MCF 10A (cell line): ENCODE measurements around the gene XAGE1B. TPM values are rescaled to one million over a fixed set of nuclear protein-coding genes. Genes with fewer than 3 reads are reported as not detected.
"Not testable (repeated sequence)": the region's sequence is repeated elsewhere in the genome, so short reads cannot be mapped to it uniquely, and the experiment has no call there.

Source experiments
- BruUV-seq: library from RNA; stranded (reverse); fragments of 400-500 nt; replicated peaks from 2 replicates; lab custom pipeline; 2021; lab: Mats Ljungman, UMichigan
- CTCF ChIA-PET: fragments of 300-600 bp; sonication (Branson Sonifier 250); formaldehyde crosslinking; extraction: SDS; loops from one replicate; lab custom pipeline; 2021; ENCODE audit warnings: antibody characterized with exemption, inconsistent platforms; lab: Yijun Ruan, JAX
- POLR2A ChIA-PET: fragments of 300-600, 350-650 bp; sonication (Branson Sonifier 250); formaldehyde crosslinking; extraction: SDS; loops from one replicate; lab custom pipeline; 2020; ENCODE audit warnings: antibody characterized with exemption, inconsistent platforms; lab: Yijun Ruan, JAX
- DNase-seq: peaks from one replicate; pipeline ENCODE4 v3.0.0-alpha.2; 2018; ENCODE audit not compliant: unreplicated experiment
- H3K27ac Mint-ChIP-seq: one replicate; pipeline ENCODE4 v1.8.0; 2022; ENCODE audit warnings: mild to moderate bottlenecking, low read depth, mixed read lengths; ENCODE audit not compliant: unreplicated experiment
- H3K27me3 Mint-ChIP-seq: one replicate; pipeline ENCODE4 v1.8.0; 2022; ENCODE audit warnings: mixed read lengths; ENCODE audit not compliant: insufficient read depth, unreplicated experiment
- H3K36me3 Mint-ChIP-seq: one replicate; pipeline ENCODE4 v1.8.0; 2022; ENCODE audit warnings: mild to moderate bottlenecking, moderate library complexity, mixed read lengths; ENCODE audit not compliant: insufficient read depth, unreplicated experiment
- H3K4me1 Mint-ChIP-seq: one replicate; pipeline ENCODE4 v1.8.0; 2022; ENCODE audit warnings: mixed read lengths; ENCODE audit not compliant: insufficient read depth, unreplicated experiment
- H3K4me3 Mint-ChIP-seq: one replicate; pipeline ENCODE4 v1.8.0; 2022; ENCODE audit warnings: mild to moderate bottlenecking, moderate library complexity, mixed read lengths; ENCODE audit not compliant: unreplicated experiment
- H3K9me3 Mint-ChIP-seq: one replicate; pipeline ENCODE4 v1.8.0; 2022; ENCODE audit warnings: mixed read lengths; ENCODE audit not compliant: unreplicated experiment
- intact Hi-C: fragments of 100-400 bp; cut with micrococcal nuclease; formaldehyde crosslinking; loops from 2 replicates; pipeline ENCODE4 v1.14.1; 2022
- total RNA-seq: library from RNA; stranded (reverse); gene quantifications from 2 replicates; pipeline ENCODE4 v1.2.3, GENCODE V29; 2022
- TF ChIP-seq, protein P1 (sequence below): fragments of 200-600 bp; IDR thresholded peaks from one replicate; pipeline ENCODE4 v1.8.0; 2022; ENCODE audit warnings: antibody characterized with exemption, mild to moderate bottlenecking; ENCODE audit not compliant: unreplicated experiment

XAGE1B gene
- total RNA-seq, 1 experiment from 2014 or later, result not detected

DNA sequence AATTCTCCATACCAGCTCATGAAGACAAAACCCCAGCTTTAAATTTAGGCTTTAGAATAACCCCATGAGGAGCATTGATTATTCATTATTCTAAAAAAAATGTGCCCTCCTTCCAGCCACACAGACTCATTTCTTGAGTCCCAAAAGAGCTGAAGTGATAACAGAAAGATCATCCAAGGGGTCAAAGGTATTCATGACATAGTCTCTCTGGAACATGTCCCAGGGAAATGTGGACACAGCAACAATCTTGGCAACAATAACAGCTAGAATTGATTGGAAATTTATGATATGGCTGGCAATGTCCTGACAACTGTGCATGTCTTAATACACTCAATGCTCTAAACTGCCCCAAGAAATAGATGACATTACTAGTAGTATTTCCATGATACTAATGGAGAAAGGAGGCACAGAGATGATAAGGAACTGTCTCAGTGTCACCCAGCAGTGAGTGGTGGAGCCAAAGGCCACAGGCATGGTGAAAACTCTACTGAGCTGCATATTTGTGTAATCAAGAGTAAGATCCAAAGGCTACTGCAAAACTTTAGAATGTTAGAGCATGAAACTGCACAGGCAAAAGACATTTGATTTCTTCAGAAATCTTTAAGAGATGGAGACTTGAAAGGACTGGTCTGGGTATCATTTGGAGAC, 37.3 kb upstream of the XAGE1B start:
- no peaks in the 10 kb centered on the region for H3K9me3 Mint-ChIP-seq
- ChIA-PET CTCF (interaction anchor here (0.7 to 0.9 kb wide), 2 partner anchors 13 to 17 kb away, joined by 3 read pairs; no protein-coding TSS in a partner anchor), POLR2A (interaction anchor here (0.7 kb wide), 1 partner anchor 10 kb away, joined by 3 read pairs; no protein-coding TSS in a partner anchor)
- no peaks in the 10 kb centered on the region for H3K4me1 Mint-ChIP-seq
- no peak for DNase-seq
- intact Hi-C loops, result no loop called here
- H3K27ac Mint-ChIP-seq, result no peak overlapping the region
- TF ChIP-seq, protein P1, sequence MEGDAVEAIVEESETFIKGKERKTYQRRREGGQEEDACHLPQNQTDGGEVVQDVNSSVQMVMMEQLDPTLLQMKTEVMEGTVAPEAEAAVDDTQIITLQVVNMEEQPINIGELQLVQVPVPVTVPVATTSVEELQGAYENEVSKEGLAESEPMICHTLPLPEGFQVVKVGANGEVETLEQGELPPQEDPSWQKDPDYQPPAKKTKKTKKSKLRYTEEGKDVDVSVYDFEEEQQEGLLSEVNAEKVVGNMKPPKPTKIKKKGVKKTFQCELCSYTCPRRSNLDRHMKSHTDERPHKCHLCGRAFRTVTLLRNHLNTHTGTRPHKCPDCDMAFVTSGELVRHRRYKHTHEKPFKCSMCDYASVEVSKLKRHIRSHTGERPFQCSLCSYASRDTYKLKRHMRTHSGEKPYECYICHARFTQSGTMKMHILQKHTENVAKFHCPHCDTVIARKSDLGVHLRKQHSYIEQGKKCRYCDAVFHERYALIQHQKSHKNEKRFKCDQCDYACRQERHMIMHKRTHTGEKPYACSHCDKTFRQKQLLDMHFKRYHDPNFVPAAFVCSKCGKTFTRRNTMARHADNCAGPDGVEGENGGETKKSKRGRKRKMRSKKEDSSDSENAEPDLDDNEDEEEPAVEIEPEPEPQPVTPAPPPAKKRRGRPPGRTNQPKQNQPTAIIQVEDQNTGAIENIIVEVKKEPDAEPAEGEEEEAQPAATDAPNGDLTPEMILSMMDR, result no peak
- no peak overlapping the region for H3K4me3 Mint-ChIP-seq
- no peaks in the 10 kb centered on the region for H3K36me3 Mint-ChIP-seq
- peaks cover 73% of the 10 kb centered on the region for H3K27me3 Mint-ChIP-seq
- no TSS peak for BruUV-seq

DNA sequence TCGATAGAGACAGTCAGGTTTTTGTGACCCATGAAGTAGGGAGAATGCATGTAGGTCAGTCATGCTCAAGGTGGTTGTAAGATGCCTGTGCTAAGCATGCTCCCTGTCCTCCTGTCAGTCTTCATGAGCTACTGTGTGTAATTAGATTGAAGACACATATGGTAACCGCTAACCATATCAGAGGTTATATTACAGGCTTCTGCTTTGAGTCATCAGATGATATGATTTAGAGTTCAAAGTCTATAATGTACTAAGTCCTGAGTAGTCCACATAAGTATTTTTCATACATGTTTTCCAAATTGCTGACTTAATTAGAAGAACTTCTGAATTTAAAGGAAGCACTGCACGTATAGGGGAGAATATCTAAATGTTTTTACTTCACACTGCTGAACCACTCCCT, 31.9 kb upstream of the XAGE1B start:
- H3K4me3 Mint-ChIP-seq, POLR2A ChIA-PET, BruUV-seq, H3K36me3 Mint-ChIP-seq, H3K4me1 Mint-ChIP-seq, CTCF ChIA-PET, intact Hi-C loops, H3K27ac Mint-ChIP-seq, H3K9me3 Mint-ChIP-seq, DNase-seq: not testable (repeated sequence)
- peaks cover 67% of the 10 kb centered on the region for H3K27me3 Mint-ChIP-seq

DNA sequence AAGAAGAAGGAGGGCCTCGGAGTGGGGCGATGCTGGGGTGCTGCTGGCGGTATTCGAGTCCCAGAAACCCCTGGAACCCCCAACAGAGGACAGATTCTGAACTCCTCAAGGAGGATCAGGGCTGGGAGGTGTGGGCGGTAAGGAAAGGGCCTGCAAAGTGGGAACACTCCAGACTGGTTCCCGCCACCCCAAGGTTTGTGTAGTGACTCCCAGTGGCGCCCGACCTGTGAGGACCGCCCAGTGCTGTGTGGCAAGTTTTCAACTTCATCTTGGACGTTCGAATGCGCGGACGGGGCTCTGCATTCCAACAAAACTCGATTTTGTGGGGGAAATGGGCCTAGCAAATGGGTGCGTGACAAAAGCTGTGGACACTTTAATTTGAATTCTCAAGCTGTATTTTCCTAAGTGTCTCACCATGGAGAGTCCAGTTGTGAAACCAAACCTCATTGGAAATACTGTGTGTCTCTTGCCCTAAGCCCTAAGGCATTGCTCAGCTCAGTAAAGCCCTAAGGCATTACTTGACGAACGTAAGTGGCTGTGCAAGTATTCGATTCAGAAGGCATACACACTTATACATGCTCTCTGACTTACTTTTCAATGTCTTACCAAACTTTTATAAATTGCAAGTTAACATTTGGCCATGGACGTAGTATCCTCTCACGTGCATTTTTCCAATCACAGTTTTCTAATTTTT, 27.4 kb upstream of the XAGE1B start:
- peaks cover 63% of the 10 kb centered on the region for H3K27me3 Mint-ChIP-seq
- H3K4me1 Mint-ChIP-seq, result no peaks in the 10 kb centered on the region

DNA sequence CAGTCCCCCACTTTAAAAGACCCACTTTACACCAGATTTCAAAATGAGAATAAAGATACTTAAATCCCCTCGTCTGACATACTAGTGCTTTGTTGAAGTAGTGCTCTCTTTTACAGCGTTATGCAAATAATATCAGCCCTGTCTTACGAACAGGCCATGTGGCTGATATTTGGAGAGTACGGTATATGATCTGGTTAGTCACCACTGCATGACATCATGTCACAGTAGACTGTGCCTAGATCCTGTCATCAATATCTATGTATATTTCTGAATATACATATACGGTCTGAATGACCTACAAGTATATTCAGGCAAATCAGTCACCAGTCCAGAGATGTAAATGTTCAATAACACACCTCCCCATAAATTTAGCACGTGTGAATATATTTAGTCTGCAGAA, 25.4 kb upstream of the XAGE1B start:
- no peaks in the 10 kb centered on the region for H3K4me1 Mint-ChIP-seq
- BruUV-seq, result no TSS peak
- H3K27ac Mint-ChIP-seq, result no peak overlapping the region
- ChIA-PET POLR2A (no interaction called here), CTCF (no interaction called here)
- no peak for DNase-seq
- TF ChIP-seq, protein P1, result no peak
- H3K36me3 Mint-ChIP-seq, result no peaks in the 10 kb centered on the region
- H3K27me3 Mint-ChIP-seq, result peaks cover 53% of the 10 kb centered on the region
- no peaks in the 10 kb centered on the region for H3K9me3 Mint-ChIP-seq
- intact Hi-C loops, result no loop called here
- H3K4me3 Mint-ChIP-seq, result no peak overlapping the region

More for the DNA sequence above, 27.4 kb upstream of the XAGE1B start:
- no TSS peak for BruUV-seq
- TF ChIP-seq, protein P1, result no peak
- intact Hi-C loops, result no loop called here
- Mint-ChIP-seq H3K27ac (no peak overlapping the region), H3K4me3 (no peak overlapping the region), H3K36me3 (no peaks in the 10 kb centered on the region), H3K9me3 (no peaks in the 10 kb centered on the region)
- DNase-seq, result no peak
- ChIA-PET CTCF (interaction anchor here (0.5 kb wide), 1 partner anchor 1057 kb away, joined by 3 read pairs; no protein-coding TSS in a partner anchor), POLR2A (interaction anchor here (0.6 kb wide), 1 partner anchor 10 kb away, joined by 3 read pairs; no protein-coding TSS in a partner anchor)

DNA sequence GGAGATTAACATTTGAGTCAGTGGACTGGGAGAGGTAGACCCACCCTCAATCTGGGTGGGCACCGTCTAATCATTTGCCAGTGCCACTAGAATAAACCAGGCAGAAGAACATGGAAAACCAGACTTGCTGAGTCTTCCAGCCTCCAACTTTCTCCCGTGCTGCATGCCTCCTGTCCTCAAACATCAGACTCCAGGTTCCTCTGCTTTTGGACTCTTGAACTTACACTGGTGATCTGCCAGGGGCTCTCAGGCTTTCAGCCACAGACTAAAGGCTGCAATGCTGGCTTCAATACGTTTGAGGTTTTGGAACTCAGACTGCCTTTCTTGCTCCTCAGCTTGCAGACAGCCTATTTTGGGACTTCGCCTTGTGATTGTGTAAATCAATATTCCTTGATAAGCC, 24.2 kb upstream of the XAGE1B start:
- H3K9me3 Mint-ChIP-seq, CTCF ChIA-PET, POLR2A ChIA-PET, H3K4me3 Mint-ChIP-seq, DNase-seq, H3K27ac Mint-ChIP-seq, H3K36me3 Mint-ChIP-seq, BruUV-seq, intact Hi-C loops, H3K4me1 Mint-ChIP-seq: not testable (repeated sequence)
- peaks cover 44% of the 10 kb centered on the region for H3K27me3 Mint-ChIP-seq

DNA sequence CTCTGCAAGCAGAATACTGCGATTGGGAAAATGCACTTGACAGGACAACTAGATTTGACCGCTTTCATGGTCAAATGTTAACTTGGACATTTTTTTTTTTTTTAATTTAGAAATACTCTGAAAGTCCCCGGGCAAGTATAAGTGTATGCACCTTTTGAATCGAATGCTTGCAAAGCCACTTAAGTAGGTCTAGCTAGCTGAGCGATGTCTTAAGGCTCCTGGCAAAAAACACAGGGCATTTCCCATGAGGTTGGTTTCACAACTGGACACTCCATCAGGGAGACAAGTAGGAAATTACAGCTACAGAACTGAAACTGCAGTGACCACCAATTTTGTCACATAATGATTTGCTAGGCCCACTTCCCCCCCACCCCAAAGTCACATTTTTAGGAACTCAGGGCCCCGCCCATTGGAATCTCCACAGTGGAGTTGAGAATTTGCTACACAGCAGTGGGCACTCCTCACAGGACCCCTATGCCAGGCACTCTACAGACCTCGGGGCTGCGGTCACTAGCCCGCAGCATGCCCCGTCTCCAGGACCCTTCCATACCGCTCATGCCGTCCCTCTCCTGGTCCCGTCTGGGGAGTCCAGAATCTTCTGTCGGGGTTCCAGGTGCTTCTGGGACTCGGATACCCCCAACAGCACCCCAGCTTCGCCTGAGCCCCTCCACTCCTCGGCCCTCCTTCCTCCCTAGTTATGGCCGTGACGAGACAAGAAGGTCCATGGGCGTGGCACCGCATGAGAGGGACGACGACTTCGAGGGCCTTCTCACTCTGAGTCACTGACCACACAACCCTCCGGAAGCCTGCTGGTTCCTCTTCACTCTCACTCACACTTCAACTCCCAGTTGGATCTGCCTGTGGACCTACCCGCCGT, 515 bp downstream of the XAGE1B start:
- CTCF ChIA-PET, H3K9me3 Mint-ChIP-seq, H3K4me3 Mint-ChIP-seq, intact Hi-C loops, POLR2A ChIA-PET, H3K27me3 Mint-ChIP-seq, H3K4me1 Mint-ChIP-seq, BruUV-seq, H3K27ac Mint-ChIP-seq, DNase-seq, H3K36me3 Mint-ChIP-seq: not testable (repeated sequence)
